GM19395 (cell line): ENCODE measurements around the gene ATG16L1.

Source experiments
- ATAC-seq: cut with Tn5 transposase; IDR thresholded peaks from one replicate; pipeline ENCODE4 v1.9.1; 2021; ENCODE audit warnings: mild to moderate bottlenecking, moderate library complexity; ENCODE audit not compliant: unreplicated experiment

ATG16L1 gene

GRCh38 chr2:233288663-233289062 is 37.2 kb downstream of the ATG16L1 start:
- no peak for ATAC-seq

DNA sequence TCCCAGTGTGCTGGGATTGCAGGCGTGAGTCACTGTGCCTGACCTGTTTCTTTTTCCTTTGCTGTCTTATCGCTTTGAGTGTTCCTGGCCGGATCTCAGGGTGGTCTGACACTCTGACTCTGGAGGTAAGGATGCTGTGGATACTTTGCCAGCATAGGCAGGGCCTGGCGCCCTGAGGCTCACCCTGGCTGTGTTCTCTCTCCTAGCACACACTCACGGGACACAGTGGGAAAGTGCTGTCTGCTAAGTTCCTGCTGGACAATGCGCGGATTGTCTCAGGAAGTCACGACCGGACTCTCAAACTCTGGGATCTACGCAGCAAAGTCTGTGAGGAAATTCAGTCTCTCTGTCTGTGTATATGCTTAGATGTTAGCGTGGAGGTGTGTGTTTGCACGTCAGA is 38.2 kb downstream of the ATG16L1 start:
- no peak for ATAC-seq

- no peak for ATAC-seq
Observed at GRCh38 chr2:233290051-233290845, 38.8 kb downstream of the ATG16L1 start.

DNA sequence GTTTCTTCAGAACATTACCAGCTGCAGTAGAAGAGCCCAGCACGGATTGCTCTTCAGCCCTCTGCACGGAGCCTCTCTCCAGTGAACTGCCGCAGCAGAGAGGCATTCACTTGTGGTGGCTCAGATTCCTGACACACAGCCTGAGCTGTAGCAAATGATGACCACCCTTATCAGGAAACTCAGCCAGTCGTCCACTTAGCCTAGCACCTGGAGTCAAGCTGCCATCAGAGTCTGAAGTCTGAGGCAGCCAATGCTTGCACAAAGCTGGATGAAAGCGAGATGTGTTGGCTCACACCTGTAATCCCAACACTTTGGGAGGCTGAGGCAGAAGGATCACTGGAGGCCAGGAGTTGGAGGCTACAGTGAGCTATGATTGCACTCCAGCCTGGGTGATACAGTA is 44.4 kb downstream of the ATG16L1 start:
- ATAC-seq: no peak

- no peak for ATAC-seq
Observed at GRCh38 chr2:233297076-233297475, 45.6 kb downstream of the ATG16L1 start.

DNA sequence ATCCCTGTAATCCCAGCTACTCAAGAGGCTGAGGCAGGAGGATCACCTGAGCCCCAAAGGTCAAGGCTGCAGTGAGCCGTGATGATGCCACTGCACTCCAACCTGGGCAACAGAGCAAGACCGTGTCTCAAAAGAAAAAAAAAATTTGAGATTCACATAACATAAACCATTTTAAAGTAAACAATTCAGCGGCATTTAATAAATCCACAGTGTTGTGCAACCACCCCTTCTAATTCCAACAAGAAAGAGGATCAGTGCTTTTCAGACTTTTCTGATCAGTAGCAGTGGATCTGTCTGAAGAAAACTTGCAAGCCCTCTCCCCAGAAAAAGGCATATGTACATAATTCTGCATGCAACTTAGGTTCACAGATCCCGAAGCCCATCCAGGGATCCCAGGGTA is 48.9 kb downstream of the ATG16L1 start:
- no peak for ATAC-seq

DNA sequence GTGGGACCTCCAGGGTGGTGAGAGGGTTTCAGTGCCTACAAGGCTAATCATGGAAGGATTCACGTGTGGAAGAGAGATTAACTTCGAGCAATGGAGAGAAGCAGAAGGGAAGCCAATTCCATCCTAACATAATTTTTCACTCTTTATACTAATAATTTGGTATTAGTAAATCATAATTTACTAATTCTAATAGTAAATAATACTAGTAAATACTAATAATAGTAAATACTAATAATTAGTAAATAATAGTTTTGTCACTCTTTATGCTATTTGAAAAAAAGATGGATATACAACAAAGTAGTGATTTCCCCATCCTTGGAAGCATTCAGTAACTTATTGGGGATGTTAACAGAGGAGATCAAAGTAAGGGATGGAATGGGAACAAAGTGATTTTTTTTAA is 49.8 kb downstream of the ATG16L1 start:
- no peak for ATAC-seq

GRCh38 chr2:233301811-233302210 is 50.3 kb downstream of the ATG16L1 start:
- ATAC-seq: no peak

DNA sequence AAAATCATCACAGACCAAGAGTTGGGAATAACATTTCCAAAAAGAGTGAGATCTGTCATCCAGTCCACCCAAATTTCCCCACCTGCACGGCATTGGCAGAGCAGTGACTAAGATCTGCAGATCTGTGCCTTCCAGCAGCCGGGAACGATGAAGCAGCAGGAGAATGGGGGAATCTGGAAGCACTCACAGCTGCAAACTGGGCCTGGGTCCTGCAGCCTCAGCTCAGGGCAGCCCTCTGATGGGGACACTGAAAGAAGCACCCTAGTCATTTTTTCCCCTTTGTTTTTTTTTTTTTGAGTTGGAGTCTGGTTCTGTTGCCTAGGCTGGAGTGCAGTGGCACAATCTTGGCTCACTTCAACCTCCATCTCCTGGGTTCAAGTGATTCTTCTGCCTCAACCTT is 51.8 kb downstream of the ATG16L1 start:
- ATAC-seq: no peak

DNA sequence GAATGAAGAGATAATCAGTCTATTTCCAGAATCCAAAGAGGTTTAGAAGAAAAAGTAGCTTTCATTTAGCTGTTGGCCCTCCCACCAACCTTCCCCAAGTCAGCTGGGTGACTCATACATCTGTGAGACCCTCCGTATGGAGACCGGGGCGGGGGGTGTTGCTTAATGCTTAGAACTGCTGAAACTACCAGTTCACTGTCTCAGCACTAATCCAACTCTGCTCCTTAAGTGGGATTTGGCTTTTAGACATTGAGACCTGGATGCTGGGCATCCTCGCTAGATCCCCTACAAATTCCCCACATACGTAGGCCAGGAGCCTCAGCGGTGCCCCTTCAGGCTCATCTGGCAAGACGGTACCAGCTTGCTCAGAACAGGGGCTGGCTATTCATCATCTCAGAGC is 56.1 kb downstream of the ATG16L1 start, which contains the start of gene SAG:
Gene SAG (plus strand): TSS at position 252 of the 400 bp plus-strand sequence. CDS start 1,374 bp downstream, outside the sequence.
- ATAC-seq: no peak

DNA sequence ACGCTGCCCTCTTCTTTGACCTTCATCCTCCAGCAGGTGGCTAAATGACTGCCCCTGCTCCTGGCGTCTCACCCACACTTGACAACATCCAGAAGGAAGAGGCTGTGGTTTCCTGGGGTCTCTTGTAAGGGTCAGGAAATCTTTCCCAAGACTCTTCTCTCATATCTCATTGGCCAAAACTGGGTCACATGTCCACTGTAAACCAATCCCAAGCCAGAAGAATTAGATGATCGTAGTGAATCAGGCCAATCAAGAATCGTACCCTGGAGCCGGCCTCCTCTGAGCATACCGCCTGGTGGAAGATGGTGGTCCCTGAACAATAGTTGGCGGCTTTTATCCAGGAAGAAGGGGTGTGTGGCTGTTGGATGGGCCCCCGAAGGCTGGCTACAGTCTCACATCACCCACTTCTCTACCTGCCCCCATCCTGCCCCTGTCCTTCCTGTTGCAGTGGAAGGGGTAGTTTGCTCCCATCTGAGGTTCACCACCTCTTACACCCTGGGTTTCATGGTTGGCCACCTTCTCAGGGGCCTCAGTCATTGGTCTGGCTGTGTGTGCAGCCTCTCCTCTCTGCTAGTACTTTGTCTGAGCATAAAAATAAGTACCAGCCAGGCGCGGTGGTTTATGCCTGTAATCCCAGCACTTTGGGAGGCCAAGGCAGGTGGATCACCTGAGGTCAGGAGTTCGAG is 59.9 kb downstream of the ATG16L1 start:
- ATAC-seq: no peak

DNA sequence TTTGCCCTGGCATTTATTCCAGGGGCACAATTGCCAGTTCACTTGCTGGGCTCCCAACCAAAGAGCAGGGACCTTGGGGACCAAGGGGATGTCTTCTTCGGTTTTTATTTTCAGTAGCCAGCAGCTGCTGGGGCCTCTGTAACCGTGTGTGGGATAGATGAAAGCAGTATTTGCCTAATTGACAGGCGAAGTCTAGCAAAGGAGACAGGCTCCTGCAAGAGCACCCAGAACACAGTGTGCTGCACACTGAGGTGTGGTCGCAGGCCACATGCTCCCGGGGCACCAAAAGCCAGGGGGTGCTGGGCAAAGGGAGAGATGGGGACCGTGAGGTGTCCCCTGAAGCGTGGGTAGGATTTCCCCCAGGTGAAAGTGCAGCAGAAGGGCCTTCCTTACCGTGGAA is 61.4 kb downstream of the ATG16L1 start:
- no peak for ATAC-seq

GRCh38 chr2:233314180-233314925 is 62.9 kb downstream of the ATG16L1 start:
- no peak for ATAC-seq

- ATAC-seq: no peak
Observed at GRCh38 chr2:233317196-233317943, 65.9 kb downstream of the ATG16L1 start.

- no peak for ATAC-seq
Observed at GRCh38 chr2:233319256-233319655, 67.8 kb downstream of the ATG16L1 start.

- ATAC-seq: no peak
Observed at GRCh38 chr2:233320470-233320869, 69.0 kb downstream of the ATG16L1 start.

- ATAC-seq: no peak
Observed at GRCh38 chr2:233321166-233321565, 69.7 kb downstream of the ATG16L1 start.

DNA sequence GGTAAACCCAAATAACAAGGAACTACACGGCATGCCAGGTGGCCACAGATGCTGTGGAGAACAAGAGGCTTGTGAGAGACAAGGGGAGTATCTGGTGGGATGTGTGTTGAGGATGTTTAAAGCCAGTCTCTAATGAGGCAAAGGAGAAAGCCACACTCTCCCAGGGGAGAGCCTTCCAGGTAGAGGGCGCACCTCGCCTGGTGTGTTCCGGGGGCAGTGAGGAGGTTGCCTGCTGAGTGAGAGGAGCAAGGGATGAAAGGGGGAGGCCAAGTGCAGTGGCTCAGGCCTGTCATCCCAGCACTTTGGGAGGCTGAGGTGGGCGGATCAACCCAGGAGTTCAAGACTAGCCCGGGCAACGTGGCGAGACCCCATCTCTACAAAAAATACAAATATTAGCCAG is 72.4 kb downstream of the ATG16L1 start:
- ATAC-seq: no peak

GRCh38 chr2:233325256-233325655 is 73.8 kb downstream of the ATG16L1 start:
- ATAC-seq: no peak

- ATAC-seq: no peak
Observed at GRCh38 chr2:233325814-233326213, 74.3 kb downstream of the ATG16L1 start.

GRCh38 chr2:233326500-233326899 is 75.0 kb downstream of the ATG16L1 start:
- no peak for ATAC-seq
